Measurements from ENCODE around the gene VWCE.

VWCE gene, protein sequence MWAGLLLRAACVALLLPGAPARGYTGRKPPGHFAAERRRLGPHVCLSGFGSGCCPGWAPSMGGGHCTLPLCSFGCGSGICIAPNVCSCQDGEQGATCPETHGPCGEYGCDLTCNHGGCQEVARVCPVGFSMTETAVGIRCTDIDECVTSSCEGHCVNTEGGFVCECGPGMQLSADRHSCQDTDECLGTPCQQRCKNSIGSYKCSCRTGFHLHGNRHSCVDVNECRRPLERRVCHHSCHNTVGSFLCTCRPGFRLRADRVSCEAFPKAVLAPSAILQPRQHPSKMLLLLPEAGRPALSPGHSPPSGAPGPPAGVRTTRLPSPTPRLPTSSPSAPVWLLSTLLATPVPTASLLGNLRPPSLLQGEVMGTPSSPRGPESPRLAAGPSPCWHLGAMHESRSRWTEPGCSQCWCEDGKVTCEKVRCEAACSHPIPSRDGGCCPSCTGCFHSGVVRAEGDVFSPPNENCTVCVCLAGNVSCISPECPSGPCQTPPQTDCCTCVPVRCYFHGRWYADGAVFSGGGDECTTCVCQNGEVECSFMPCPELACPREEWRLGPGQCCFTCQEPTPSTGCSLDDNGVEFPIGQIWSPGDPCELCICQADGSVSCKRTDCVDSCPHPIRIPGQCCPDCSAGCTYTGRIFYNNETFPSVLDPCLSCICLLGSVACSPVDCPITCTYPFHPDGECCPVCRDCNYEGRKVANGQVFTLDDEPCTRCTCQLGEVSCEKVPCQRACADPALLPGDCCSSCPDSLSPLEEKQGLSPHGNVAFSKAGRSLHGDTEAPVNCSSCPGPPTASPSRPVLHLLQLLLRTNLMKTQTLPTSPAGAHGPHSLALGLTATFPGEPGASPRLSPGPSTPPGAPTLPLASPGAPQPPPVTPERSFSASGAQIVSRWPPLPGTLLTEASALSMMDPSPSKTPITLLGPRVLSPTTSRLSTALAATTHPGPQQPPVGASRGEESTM

DNA sequence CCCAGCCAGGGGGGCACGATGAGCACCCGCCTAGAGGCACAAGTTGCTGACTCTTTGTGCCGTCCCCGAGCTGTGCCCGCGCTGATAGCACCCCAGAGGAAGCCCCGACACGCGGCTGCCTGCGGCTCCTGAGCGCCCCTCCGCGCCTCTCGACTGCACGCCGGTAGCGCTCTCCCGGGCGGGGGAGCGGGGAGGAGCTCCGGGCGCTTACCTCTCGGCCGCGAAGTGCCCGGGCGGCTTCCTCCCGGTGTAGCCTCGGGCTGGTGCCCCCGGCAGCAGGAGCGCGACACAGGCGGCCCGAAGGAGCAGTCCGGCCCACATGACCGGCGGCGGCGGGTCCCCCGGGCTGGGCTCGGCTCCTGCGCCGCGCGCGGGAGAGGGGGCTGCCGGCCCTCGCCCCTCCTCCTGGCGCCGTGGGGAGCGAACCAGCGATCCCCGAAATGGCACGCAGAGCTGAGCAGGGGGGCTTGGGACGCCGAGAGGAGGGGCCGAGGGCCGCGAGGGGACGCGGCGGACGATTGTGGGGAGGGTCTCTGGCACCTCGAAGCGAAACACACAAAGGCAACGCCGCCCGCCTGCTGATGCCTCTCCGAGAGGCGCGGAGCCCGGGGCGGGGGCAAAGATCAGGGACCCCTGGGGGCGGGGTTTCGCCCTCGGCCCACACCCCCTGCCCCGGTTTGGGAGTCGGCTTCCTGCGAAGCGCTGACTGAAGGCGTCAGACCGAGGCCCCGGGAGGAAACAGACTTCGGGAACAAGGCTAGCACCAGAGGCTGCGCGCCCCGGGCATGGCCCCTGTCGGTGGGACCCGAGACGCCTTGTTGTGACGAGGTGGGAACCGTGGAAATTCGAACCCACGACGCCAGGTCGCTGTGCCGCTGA, at the start of gene VWCE:
VWCE (minus strand) TSS at position 600 of the 879 bp plus-strand sequence; CDS start at position 321, 279 bp downstream.
- DNase-seq: no peak

DNA sequence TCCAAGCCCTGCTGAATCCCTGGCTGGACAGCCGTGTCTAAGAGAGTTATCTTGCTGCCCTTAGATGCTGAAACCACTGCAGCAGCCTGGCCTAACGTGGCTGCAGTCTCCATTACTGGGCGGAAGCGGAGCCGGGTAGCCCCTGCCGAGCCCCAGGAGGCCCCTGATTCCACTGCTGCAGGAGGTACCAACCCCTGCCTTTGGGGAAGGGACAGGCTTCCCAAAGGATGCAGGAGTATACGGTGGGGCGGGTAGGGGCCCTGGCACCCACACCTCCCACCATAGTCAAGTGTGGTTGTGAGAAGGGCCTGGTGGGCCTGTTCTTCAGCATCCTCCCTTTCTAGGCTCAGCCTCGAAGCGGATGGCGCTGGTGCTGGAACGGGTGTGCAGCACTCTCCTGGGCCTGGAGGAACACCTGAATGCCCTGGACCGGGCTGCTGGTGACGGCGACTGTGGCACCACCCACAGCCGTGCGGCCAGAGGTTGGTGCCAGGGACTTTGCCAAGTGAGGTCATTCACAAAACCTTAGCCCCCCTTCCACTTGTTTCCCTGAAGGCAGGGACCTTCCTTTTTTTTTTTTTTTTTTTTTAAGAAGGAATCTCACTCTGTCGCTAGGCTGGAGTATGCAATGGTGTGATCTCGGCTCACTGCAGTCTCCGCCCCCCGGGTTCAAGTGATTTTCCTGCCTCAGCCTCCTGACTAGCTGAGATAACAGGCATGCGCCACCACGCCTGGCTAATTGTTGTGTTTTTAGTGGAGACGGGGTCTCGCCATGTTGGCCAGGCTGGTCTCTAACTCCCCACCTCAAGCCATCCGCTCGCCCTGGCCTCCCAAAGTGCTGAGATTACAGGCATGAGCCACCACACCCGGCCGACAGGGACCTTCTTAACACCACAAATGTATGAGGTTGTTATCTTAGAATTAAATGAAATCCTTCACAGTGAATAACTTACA, 49.0 kb upstream of the VWCE start:
- no peak for DNase-seq

DNA sequence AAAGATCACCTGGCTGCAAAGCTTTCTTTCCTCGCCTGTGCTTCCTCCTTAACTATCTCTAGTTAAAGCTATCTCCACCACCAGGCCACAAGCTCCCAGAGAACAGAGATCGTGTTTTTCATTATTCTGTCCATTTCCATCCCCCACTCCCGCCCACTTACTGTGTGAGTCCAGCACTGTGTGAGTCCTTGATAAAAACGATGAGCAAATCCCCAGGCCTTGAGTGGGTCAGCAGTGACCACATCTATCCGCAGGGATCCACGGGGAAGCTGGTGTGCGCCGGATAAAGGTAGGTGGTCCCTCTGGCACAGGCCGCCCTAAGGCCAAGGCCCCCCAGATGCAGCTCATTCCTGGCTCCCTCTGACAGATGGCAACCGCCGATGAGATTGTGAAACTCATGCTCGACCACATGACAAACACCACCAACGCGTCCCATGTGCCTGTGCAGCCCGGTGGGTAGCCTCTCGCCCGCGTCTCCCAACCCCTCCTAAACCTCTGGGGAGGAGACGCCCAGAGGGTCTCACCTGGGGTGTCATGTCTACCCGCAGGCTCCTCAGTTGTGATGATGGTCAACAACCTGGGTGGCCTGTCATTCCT, 47.2 kb upstream of the VWCE start:
- no peak for DNase-seq

DNA sequence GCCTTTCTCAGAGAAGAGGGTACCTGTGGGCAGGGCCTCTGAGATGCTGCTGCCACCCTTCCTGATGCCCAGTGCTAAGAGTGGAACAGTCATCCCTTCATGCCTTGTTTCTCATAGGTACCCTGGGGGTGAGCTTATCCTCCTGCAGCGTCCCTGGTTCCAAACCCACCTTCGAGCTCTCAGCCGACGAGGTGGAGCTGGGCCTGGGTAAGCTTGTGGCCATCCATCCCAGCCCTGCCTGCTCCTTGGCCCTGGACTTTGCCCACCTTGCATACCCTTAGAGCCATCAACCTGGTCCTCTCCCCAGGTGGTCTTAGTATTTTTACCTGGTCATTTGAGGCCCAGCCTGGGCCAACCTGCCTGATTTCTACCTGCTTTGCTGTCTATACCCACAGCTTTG, 46.6 kb upstream of the VWCE start:
- no peak for DNase-seq

DNA sequence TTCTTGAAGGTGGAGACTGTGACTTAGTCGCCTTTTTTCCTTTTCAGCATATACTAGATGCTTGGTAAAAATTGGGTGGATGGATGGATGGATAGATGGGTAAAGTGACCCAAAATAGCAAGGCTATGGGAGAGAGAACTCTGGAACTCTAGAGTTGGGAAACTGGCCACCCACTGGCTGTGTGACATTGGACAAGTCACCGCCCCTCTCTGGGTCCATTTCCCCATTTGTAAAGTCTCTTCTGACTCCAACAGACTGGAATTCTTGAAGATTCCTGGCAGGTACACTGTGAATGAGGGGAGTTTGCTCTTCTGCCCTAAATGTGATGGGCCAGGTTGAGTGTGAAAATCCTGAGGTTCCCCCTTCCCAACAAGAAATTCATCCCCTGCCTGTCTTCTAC, 45.9 kb upstream of the VWCE start:
- no peak for DNase-seq

DNA sequence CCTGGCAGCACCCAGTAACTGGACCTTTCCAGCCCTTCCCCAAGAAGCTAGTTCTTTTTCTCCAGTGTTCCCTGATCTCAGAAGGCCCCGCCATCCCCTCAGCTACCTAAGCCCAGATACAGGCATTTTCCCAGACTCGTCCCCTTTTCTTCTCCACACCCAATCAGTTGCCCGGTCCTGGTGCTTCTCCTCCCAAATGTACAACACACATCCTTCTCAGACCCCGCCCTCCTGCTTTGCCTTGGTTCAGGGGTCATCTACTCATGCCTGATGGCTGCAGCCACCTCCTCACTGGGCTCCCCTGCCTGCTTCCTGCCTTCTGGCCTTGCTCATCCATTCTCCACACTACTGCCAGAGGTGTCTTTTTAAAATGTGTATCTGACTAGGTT, 44.4 kb upstream of the VWCE start:
- DNase-seq: no peak

DNA sequence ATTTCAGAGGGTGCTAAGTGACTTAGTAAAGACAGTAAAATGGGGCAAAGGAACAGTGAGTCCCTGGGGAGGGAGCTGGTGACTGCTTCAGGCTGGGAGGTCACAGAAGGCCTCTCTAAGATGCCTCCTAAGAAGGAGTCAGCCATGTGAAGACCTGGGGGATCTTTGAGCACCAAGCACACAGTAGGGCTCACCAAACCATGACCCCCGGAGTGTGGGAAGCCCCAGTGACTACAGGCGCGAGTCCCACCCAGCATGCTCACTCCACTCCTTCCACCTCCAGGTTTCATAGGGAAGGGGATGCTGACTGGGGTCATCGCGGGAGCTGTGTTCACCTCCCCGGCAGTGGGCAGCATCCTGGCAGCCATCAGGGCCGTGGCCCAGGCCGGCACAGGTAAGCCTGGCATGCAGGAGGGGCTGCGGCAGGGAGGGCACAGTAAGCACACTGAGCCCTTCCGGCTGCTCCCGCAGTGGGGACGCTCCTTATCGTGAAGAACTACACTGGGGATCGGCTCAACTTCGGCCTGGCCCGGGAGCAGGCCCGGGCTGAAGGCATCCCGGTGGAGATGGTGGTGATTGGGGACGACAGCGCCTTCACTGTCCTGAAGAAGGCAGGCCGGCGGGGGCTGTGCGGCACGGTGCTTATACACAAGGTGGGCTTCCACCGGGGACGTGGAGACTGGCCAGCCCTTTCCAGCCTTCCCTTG, 43.8 kb upstream of the VWCE start:
- no peak for DNase-seq

DNA sequence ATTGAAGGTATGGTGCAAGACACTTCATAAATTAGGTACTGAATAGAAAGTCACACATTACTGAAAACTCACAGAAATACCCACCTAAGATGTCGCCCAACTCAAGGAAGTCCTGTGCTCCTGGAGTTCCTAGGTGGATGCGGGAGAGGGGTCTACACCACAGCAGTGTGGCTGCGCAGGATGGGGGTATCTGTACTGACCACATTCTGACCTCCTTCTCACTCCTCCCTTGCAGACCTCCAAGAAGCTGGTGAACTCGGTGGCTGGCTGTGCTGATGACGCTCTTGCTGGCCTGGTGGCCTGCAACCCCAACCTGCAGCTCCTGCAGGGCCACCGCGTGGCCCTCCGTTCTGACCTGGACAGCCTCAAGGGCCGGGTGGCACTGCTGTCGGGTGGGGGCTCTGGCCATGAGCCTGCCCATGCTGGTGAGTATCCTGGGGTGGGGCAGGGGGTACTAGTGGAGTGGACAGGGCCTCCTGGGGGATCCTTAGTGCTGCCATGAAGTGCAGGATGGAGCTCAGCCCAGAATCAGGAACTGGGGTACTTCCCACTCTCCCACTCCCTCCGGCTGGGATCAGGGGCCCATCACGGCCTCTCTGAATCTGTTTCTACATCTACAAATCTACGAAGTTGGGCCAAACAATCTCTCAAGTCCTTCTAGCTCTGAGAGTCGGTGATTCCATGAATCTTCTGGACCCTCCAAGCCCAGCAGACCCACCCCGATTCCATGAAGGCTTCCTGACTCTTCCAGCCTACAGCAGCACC, 42.8 kb upstream of the VWCE start:
- no peak for DNase-seq

DNA sequence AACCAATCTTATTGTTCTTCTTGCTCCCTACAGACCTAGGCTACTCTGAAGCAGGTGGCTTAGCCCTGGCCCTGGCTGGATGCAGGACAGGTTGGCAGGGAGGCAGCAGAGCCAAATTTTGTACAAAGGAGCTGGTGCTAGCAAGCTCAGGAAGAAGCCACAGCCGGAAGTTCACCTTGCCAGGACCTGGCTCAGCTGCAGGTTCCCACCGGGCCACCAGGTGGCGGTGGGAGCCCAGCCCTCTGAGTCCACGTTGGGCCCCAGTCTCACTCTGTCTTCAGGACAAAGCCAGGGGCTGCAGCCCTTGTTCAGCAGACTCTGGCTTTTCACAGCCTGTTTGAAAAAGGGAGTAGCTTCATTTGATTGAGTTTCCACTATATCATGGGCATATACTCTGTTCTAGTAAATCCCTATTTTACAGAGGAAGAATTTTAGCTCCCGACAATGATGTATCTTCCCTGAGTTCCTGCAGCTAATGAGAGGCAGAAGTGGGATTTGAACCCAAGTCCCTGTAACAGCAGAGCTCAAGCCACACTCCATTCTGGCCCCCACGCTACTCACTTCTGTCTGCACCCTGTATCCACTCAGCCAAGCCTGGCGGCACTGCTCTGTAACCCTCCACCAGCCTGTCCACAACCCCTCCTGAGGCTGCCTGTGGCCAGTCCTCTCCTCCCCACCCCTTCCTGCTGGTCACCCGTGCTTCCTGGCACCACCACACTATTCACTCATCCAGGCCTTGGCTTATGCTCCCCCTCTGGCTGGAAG, 41.2 kb upstream of the VWCE start:
- DNase-seq: peak; percentile 65

DNA sequence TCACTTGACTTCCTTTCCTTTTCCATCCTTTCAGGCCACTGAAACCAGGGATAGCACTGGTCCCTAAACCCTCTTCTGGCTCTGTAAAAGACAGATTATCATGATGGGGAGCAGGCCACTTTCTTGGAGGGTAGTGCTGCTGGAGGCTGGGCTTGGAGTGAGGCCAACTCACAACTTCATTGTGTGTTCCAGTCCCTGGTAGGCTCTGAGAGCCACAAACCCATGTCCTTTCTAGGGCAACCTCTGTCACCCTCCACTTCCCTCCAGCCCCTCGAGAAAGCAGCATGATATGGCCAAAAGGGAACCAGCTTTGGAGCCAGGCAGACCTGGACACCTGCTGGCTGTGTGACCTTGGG, 40.2 kb upstream of the VWCE start:
- DNase-seq: no peak

DNA sequence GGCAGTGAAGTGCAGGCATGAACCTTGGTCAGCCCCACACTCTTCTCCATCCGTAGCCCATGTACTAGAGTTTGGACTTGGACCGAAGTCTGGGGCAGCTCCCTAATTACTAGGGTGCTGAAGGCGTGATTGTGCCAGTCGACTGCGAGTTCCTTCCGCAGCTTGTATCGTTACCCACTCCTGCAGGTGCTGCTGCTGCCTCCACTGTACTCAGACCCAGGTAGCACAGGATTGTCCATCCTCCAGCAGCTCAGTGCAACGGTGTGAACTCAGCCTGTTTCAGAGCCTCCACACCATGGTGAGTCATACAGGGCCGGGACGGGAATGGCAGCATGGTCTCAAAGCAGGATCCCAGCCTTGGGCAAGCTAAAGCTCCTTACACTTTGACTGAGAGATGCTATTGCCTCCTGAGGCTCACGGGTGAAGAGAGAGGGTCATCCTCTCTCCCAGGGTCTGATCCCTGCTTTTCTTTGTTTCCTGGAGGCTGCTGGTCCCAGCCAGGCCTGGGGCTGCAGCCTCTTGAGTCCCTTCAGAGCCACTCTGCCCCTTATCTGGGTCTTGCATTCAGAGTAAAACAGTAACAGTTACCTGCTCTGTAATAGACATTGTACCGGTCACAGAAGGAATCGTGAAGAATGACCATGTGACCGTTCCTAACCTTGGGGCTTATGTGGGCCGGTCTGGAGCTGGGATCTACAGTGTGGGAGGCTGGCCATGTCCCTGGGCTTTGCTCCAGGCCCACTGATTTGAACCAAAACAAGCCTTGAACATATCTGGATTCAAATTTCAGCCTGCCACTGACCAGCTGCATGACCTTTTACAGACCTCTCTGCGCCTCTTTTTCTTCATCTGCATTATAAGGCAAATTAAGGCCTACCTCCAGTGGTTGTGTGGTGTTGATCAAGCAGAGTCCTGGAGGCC, 39.6 kb upstream of the VWCE start:
- DNase-seq: no peak

DNA sequence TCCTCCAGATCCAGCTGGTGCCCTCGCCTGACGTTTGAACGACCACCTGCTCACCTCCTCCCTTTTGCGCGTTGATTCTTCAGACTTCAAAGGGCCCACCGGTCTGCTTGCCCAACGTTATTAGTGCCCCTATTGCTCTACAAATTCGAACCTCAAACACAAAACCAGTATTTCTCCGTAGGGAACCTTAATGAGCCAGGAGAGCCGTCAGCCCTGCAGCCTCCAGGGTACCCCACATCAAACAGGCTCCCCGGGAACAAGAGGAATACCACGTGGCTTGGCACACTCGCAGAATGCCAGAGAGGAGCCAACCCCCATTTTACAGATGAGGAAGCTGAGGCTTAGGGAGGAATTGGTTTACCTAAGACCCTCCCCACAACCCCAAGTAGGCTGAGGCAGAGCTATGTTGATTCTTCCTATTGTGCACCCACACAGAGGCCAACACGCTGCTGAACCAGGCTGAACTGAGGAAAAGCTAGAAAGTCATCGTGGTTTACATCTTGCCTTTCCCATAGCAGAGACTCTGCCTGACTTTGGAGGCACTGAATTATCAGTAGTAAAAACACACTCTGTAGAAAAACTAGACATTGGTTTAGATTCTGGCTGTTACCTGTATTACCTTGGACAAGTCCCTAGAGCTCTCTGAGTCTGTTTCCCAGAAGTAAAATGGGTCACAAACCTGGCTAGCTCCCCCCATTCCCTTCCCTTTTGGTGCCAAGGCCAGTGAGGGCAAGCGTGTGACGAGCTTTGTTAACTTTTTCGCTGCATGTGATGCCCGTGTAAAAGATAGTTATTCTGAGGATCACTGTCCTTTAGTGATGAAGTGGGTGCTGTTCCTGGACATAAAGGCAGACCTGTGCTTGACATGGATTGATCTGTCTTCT, 38.7 kb upstream of the VWCE start:
- peak; percentile 47 for DNase-seq

DNA sequence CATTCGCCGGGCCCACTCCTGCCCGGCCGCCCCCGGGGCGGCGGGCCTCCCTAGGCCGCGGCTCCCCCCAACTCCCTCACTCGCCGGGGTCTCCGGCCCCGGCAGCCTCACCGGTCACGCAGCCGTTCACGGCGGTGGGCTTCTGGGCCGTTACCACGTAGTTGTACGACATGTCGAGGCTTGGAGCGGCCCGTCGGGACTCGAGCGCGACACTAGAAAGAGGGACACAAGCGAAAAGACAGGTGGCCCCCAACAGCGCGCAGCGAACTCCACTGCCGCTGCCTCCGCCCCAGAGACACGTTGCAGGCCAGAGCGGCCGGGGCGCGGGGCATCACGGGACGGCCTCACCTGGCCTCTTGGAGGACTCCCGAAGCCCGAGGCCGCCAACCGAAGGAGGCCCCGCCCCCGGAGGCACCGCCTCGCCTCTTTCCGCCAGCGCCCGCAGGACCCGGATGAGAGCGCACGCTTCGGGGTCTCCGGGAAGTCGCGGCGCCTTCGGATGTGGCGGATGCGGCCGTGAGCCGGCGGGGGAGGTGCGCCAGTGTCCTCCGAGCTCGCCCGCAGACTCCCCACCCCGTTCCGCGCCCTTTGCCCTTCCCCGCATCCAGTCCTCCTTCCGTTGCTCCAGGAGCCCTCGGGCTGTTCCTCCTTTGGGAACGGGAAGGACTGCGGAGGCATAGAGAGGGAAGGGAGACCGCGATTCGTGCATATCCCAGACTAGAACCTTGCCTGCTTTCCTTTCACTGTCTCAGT, 37.9 kb upstream of the VWCE start, which contains the start of the genes DDB1 and TKFC:
DDB1 (minus strand) TSS at position 309 of the 753 bp plus-strand sequence; CDS start at position 172, 137 bp downstream.
TKFC (plus strand) TSS at position 432 of the 753 bp plus-strand sequence. CDS start 1,501 bp downstream, outside the sequence.
- peak; percentile 95 for DNase-seq

DNA sequence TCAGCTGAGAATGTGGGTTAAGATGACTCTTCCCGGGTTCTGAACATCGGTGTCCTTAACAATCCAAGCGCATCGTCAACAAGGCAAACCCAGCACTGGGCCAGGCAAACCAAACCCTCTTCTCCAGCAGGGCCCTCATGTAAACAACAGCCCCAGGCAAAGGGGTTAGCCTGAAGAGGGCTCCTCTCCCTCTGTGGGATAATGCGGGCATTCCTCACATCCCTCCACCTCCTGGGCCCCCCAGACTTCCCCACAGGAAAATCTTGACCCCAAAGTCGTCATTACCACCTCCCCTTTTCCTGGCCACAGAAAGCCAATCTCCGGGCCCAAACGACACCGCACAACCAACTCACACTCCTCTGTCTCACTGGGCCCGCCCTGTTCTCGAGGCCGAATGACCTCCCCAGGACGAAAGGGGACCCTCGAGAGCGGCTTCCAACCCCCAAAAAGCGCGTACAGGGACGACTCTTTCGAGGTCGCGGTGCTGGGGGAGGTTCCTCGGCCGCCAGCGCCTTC, 37.2 kb upstream of the VWCE start:
- DNase-seq: no peak

DNA sequence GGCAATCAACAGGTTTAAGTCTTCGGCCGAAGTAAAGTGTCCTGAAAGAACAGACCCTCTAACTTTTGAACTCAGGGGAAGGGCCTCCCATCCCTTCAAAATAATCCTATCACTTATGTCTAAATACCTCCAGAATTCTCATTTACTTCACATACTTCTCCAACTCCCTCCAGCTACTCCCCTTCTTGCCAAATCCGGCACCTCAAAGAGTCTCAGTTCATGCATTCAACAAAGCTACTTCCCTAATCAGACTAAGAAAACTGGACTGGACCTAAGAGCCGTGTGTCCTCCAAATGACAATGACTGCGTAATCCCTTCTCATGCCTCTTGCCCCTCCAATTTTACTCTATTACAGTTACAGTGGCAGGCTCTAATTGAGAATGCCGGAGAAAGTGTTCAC, 36.5 kb upstream of the VWCE start:
- no peak for DNase-seq

DNA sequence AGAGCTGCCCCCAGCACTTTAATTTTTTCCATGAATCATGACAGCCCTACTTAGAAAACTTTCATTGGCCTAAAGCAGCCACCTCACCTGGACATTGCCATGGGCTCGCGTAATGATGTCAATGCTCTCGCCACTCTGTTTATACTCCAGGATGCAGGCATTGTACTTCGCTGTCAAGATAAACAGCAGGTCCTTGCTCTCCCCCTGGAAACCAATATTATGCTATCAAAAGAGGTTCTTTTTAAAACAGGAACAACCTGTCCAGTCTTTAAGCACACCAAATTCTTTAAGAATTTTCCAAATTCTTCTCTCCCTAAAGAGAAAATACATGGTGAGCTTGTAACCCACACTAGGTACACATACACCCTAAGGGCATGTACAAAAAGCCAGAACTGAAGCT, 34.8 kb upstream of the VWCE start:
- no peak for DNase-seq

Data from NK-92 treated with Interleukin-12 subunit alpha and Interleukin-12 subunit beta, amount 100 ng/mL, for 24 hours (cell line).